Measurements from ENCODE around the gene KAT7. TPM values are rescaled to one million over a fixed set of nuclear protein-coding genes. Genes with fewer than 3 reads are reported as not detected.

Gene KAT7
- polyA plus RNA-seq, 3 donors = 17.5 to 28.1 (median 18.1) TPM

GRCh38 chr17:49848019-49848473, 59.6 kb downstream of the KAT7 start, which contains the start of gene TAC4:
TSS of gene TAC4 (minus strand) at chr17:49848069. CDS start at chr17:49848017, 52 bp downstream.
- intact Hi-C loops (cut with micrococcal nuclease) = no loop called here
- H3K27ac Mint-ChIP-seq = peak within 1 kb of the TSS in 1 of 7 donors; percentile 58
- peaks cover 34 to 38% of the 10 kb centered on the region in 2 donors for H3K4me1 ChIP-seq (ENCODE audit: control insufficient read depth in 1 of 2, insufficient read depth in 2 of 2, low read length in 2 of 2)
- H3K27me3 ChIP-seq (ENCODE audit: control insufficient read depth in 2 of 2, insufficient read depth in 2 of 2, low read length in 2 of 2) = peaks cover 0 to 3% of the 10 kb centered on the region in 2 donors
- H3K27ac ChIP-seq (ENCODE audit: low read depth in 1 of 2, low read length in 2 of 2) = no peak within 1 kb of the TSS
- H3K4me2 ChIP-seq (replicated peaks; ENCODE audit: extremely low read depth, low read length, poor library complexity, severe bottlenecking) = no peak within 1 kb of the TSS
- H2AFZ ChIP-seq (ENCODE audit: insufficient read depth, low read depth, low read length, poor library complexity, severe bottlenecking) = no peak within 1 kb of the TSS
- no peak within 1 kb of the TSS for H3K9ac ChIP-seq (ENCODE audit: insufficient read depth, low read length, poor library complexity, severe bottlenecking)
- peaks cover 42% of the 10 kb centered on the region for H3K4me1 Mint-ChIP-seq
- no peaks in the 10 kb centered on the region for H3K79me2 ChIP-seq (ENCODE audit: insufficient read depth, low read length)
- H3K27me3 Mint-ChIP-seq (ENCODE audit: low read depth in 3 of 3) = peaks cover 14 to 23% (median 15%) of the 10 kb centered on the region in 3 donors
- H3K36me3 ChIP-seq (replicated peaks in 1 of 2; ENCODE audit: control insufficient read depth in 1 of 2, insufficient read depth in 2 of 2, low read length in 2 of 2) = peaks cover 8 to 21% of the 10 kb centered on the region in 2 donors
- no peak within 1 kb of the TSS for H3K4me3 ChIP-seq (replicated peaks in 1 of 3; ENCODE audit: low read depth in 2 of 3, low read length in 3 of 3)
- no peaks in the 10 kb centered on the region for H4K20me1 ChIP-seq (ENCODE audit: insufficient read depth, low read length)
- H3K9me3 ChIP-seq (replicated peaks in 1 of 2; ENCODE audit: control insufficient read depth in 1 of 2, insufficient read depth in 1 of 2, low read length in 2 of 2) = no peaks in the 10 kb centered on the region
- TF ChIP-seq CTCF (IDR thresholded peaks at IDR 0.05) = no peak
- H3K4me3 Mint-ChIP-seq = peak within 1 kb of the TSS in 1 of 2 donors; percentile 24
- H3K36me3 Mint-ChIP-seq = peaks cover 24 to 27% of the 10 kb centered on the region in 2 donors
- peaks cover 0 to 2% (median 0%) of the 10 kb centered on the region in 7 donors for H3K9me3 Mint-ChIP-seq
- DNase-seq = no peak

- H3K27me3 ChIP-seq (ENCODE audit: control insufficient read depth in 2 of 2, insufficient read depth in 2 of 2, low read length in 2 of 2) = peaks cover 0 to 3% of the 10 kb centered on the region in 2 donors
- peaks cover 30 to 35% of the 10 kb centered on the region in 2 donors for H3K4me1 ChIP-seq (ENCODE audit: control insufficient read depth in 1 of 2, insufficient read depth in 2 of 2, low read length in 2 of 2)
- peaks cover 24 to 27% of the 10 kb centered on the region in 2 donors for H3K36me3 Mint-ChIP-seq
- H3K27ac Mint-ChIP-seq = no peak overlapping the region
- peaks cover 8 to 21% of the 10 kb centered on the region in 2 donors for H3K36me3 ChIP-seq (replicated peaks in 1 of 2; ENCODE audit: control insufficient read depth in 1 of 2, insufficient read depth in 2 of 2, low read length in 2 of 2)
- H3K4me3 ChIP-seq (replicated peaks in 1 of 3; ENCODE audit: low read depth in 2 of 3, low read length in 3 of 3) = no peak overlapping the region
- peaks cover 0 to 2% (median 0%) of the 10 kb centered on the region in 7 donors for H3K9me3 Mint-ChIP-seq
- H3K27ac ChIP-seq (ENCODE audit: low read depth in 1 of 2, low read length in 2 of 2) = no peak overlapping the region
- no peak for DNase-seq
- intact Hi-C loops (cut with micrococcal nuclease) = no loop called here
- no CpG with 5 or more reads among the region's 5 CpGs for WGBS (ENCODE audit: insufficient coverage)
- no peaks in the 10 kb centered on the region for H3K79me2 ChIP-seq (ENCODE audit: insufficient read depth, low read length)
- peaks cover 38% of the 10 kb centered on the region for H3K4me1 Mint-ChIP-seq
- peaks cover 15 to 26% (median 15%) of the 10 kb centered on the region in 3 donors for H3K27me3 Mint-ChIP-seq (ENCODE audit: low read depth in 3 of 3)
- no peak overlapping the region for H3K4me2 ChIP-seq (replicated peaks; ENCODE audit: extremely low read depth, low read length, poor library complexity, severe bottlenecking)
- H3K9ac ChIP-seq (ENCODE audit: insufficient read depth, low read length, poor library complexity, severe bottlenecking) = no peak overlapping the region
- H4K20me1 ChIP-seq (ENCODE audit: insufficient read depth, low read length) = no peaks in the 10 kb centered on the region
- no peak overlapping the region for H2AFZ ChIP-seq (ENCODE audit: insufficient read depth, low read depth, low read length, poor library complexity, severe bottlenecking)
- no peaks in the 10 kb centered on the region for H3K9me3 ChIP-seq (replicated peaks in 1 of 2; ENCODE audit: control insufficient read depth in 1 of 2, insufficient read depth in 1 of 2, low read length in 2 of 2)
- no peak overlapping the region for H3K4me3 Mint-ChIP-seq
- TF ChIP-seq CTCF (IDR thresholded peaks at IDR 0.05) = no peak
Observed at GRCh38 chr17:49848739-49849138, 60.3 kb downstream of the KAT7 start.

Data from CD14-positive monocyte (primary cell).